ENCODE data around the gene HAUS3.
"Not testable (repeated sequence)": the region's sequence is repeated elsewhere in the genome, so short reads cannot be mapped to it uniquely, and the experiment has no call there.

Gene HAUS3

DNA sequence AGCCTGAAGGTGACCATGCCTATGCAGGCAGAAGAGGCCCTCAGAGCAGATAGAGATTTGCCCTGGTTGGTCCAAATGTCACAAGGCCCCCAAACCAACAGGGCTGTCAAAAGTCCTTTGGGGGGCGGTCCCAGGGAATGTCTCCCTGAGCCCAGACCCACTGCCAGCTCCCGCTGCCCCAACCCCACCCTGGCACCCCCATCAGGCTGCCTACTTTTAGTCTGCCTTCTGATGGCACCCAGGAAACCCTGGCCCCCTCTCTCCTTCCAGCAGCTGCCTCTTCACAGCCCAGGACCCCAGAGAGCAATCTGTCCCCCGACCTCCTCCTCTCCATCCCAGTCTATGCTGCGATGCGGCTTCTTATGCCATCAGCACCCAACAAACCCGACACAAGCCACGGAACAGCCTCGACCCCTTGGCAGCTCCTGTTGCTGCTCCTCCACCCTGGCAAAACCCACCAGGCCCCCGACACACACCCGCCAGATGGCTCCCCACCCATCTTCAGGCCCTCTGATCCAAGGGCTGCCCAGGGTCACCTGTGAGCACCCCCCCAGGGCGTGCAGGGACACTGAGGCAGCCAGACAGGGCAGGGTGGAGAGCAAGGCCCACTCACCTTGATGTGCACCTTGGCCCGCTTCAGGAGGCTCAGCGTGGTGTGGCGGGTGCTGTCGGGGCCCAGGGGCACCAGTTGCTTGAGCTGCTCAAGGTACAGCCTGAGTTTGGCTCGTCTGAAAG is 10.0 kb upstream of the HAUS3 start:
- no peak for DNase-seq (ENCODE audit: low read depth, low spot score)

DNA sequence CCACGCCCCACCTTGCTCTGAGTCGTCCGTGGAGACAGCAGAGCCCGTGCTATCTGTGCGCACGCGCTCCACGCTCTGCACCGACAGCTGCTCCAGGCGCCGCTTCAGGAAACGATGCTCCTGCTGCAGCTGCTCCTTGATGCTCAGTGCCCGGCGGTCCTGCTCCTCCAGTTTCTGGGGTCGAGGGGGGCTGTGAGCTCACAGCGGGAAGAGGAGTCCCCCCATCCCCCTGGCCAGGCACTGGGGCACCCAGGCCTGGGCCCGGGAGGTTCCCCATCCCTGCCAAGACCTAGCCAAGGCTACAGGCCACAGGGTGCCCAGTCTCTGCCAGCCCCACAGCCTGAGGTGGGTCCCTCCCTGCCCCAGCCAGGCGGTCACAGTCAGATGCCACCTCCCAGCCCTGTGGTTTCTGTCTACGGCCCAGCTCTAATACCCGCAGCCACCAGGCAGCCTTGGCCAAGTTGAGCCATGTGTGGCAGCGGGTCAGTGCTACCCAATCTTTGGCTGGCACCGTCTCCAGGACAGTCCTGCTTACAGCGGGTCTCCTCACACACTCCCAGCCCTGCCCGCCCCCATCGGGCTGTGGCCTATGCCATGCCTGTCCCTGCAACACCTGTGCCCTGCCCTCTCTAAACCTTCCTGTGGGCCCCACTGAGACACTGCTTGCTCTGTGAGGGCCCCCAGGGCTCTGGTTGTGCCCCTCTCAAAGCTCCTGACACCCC is 9.3 kb upstream of the HAUS3 start:
- no peak for DNase-seq (ENCODE audit: low read depth, low spot score)

DNA sequence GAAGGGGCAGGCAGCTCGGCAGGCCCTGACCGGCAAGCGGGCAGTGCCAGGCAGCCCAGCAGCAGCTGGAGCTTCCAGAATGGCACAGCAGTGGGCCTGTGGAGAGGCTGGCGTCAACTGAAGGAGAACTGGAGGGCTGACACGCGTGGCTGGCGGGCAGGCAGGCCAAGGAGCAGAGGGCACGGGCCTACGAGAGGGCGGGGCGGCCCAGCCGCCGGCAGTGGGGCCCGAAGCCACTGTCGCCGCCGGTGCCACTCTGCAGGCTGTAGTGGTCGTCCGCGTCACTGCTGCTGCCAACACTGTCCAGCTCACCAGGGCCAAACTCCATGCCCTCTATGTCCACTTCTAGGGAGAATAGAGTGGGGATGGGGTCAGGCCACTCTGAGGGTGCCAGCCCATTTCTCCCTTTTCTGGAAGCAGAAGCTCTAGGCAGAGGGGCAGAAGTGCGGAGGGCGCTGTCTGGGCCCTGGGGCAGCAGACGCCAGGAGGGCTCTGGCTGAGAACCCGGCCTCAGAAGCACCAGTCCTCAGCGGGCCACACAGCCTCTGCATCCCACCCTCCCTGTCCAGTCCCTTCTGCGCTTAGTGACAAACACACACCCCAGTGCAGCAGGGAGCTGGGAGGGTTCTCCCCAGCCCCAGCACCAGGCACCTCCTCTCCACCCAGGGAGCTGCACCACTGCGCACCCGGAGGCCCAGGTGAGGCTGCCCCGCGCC is 8.6 kb upstream of the HAUS3 start:
- no peak for DNase-seq (ENCODE audit: low read depth, low spot score)

DNA sequence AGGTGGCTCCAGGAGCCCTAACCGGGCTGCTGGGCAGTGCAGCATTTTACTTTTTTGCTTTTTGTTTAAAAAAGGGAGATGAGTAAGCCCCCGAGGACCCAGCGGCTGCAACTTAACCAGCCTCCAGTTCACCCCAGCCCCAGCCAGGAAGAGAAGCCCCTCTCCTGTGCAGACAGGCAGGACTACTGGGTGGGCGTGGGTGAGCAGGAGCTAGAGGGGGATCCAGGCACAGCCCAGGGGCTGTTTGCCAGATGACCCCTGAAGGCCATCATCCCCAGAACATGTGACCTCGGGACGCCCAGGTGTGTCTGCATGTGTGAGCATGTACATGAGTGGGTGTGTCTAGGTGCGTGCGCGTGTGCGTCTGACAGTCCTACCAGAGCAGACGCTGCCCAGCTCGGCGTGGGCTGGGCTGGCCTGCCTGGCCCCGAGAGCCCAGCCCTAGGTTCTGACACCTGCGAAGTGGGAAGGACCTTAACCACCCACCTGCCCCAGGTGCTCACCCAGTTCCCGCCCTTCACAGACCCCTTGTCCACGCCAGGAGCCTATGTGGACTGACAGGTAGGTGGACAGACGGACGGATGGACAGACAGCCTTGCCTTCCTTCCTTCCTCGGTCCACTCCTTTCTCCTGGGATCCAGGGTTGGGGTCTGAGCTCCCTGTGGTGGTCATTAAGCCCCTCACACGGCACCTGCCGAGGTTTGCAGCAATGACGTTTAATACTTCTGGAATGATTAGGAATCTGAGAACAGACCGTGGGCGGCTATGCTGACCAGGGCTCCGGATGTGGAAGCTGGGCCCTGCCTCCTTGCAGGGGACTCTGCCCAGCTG is 7.8 kb upstream of the HAUS3 start:
- DNase-seq (ENCODE audit: low read depth, low spot score) = no peak

DNA sequence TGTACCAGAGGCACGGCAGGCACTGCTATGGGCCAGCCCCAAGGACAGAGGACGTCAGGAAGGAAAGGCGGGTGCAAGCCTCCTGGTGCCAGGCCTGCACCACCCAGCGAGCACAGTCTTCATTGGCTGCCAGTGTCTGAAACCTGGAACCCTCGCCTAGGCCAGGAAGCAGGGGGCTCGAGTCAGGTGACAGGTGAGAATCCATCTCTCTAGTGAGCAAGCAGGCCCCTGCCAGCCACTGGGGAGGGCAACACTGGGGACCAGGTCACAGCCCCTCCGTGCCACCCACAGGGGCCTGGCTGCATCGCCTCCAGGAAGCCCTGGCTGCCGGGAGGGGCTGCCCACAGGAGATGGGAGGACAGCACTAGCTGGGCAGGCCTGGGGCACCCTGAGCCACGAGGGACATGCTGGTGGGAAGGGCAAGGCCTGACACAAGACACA is 6.9 kb upstream of the HAUS3 start:
- DNase-seq (ENCODE audit: low read depth, low spot score) = no peak

DNA sequence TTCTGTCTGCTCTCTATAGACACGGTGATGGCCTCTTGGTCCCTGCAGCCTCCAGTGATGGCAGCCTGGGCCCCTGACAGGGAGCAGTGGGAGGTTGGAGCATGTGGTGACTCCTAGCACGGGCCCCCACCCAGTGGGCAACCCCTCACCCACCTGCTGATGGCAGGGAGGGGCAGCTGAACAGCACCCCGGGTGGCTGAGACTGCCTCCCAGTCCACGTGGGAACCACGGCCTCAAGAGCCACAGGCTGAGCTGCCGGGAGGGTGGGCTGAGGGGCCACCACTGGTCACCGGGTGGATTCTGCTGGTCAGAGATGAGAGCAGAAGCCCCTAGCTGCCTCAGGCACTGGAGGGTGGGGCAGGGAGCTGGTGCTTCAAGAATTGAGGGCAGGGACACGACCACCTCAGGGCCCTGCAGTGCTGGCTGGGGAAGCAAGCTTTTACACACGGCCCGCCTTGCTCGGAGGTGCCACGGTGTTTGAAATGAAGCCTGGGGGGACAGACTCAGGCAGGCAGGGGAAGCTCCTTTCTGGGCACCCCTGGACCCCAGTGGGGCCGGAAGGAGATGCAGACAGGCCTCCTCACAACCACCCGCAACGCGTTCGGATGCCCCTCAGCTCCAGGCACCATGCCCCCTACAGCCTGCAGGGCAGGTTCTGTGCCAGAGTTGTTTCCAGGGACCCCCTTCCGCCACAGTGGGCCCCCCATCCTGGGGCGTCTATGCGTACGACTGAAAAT is 6.3 kb upstream of the HAUS3 start:
- no peak for DNase-seq (ENCODE audit: low read depth, low spot score)

DNA sequence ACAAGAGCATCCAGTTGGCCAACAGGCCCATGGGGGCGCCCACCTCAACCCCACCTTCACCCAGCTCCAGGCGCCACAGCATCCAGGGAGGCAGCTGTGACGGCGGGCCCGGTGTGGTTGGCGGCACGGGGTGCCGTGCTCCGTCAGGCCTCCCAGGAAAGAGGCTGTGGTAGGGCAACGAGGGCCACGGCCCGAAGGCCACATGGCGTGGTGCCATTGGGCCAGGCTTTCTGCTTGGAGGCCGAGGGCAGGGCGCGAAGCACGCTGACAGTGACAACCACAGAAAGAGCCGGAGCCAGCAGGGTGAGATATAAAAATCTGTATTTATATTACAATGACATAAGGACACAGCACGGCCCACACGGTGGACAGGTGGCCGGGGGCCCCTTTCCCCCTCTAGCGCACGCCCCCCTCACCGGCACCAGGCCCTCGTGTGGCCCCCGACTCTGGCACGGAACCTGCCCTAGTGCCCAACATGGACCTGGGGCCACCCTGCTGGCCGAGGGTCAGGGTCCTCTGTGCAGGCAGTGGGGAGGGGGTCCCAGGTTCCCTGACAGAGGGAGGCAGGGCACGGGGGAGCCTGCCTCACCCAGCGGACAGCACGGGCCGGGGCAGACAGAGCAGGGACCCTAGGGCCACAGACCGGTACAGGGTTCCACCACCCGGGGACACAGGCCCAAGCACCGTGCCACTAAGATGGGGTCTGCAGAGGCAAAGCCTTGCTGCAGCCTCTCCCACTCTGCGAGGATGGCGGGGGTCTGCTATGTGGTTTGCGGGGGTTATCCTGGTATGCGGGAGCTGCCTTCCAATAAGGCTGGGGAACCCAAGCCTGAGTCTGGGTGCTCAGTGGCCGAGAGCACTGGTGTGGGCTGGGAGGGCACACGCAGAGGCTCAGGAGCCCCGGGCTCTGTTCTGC is 5.5 kb upstream of the HAUS3 start:
- DNase-seq (ENCODE audit: low read depth, low spot score) = no peak

DNA sequence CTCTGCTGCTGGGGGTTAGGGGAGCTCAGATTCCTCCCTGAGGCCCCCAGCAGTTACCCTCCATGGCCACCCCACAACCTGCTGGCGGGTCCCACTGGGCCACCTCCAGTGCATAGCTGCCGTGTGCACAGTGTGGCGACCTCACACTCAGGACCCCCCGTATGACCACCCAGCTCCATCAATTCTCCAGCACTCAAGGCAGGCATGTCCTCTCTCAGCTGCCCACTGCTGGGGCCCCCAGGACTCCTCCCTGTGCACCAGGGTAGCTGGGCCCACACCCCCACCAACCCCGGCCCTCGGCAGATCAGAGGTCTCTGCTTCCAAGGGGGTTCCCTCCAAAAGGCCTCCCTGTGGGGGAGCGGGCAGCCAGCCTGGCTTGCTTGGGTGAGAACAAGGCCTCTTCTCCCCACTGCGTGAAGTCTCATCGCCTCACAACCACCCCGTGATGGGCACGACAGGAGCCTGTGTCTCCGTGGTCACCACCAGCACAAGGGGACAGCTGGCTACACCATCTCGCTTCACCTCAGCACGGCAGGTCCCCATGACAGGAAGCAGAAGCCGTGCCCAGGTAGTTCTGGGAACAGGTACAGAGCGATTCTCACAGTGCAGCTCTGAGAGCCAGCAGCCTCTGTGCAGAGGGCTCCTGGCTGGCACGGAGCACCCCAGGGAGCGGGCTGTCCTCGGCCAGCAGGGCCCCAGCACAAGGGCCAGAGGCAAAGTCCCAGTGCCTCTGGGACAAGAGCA is 4.6 kb upstream of the HAUS3 start:
- no peak for DNase-seq (ENCODE audit: low read depth, low spot score)

DNA sequence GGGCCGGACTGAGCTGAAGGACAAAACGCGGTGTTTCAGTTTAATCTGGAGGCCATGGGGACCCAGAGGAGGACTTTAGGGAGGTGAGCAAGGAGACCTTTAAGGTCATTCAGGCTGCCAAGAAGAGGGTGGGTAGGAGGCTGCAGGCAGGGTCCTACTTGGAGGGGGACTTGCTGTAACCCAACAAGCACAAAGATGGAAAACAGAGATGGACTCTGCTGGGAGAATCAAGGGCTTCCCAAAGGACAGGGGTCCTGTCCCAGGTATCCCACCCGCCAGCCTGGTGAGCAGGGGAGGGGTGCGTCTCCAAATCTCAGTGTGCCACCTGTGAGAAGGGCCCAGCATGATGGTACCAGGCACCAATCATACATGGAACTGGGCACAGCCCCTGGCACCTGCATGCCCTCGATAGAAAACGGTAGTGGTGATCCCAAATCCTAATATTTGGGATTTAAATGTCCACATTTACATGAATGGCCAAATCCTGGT is 3.9 kb upstream of the HAUS3 start:
- DNase-seq (ENCODE audit: low read depth, low spot score) = no peak

DNA sequence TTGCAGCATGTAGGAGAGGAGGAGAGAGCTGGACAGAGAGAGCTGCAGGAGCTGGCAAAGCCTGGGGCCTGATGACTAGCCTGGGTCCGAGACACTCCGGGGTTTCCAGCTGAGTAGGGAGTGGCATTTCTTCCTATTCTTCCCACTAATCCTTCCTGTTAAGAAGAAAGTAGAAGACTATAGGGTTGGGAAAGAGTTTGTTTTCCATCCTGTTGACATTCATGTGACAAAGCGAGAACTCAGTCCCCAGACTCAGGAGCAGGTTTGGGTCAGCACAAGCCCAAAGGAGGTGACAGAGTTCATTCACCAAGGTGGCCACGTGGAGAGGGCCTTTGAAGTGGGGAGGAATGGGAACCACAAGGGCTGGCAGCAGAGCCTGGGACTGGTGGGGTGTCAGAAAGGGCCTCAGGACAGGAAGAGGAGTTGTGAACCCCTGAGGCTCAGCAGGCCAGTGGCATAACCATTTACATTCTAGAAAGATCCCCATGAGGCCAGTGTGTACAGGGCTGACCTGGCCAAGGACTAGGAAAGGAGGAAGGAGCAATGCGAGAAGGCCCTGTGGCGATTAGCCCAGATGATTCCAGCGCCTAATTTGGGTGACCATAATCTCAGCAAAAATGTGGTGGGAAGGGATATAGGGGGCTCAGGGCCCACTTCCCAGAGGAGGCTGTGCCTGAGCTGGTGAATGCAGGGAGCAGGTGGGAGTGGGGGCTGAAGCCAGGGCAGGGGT is 3.3 kb upstream of the HAUS3 start:
- no peak for DNase-seq (ENCODE audit: low read depth, low spot score)

DNA sequence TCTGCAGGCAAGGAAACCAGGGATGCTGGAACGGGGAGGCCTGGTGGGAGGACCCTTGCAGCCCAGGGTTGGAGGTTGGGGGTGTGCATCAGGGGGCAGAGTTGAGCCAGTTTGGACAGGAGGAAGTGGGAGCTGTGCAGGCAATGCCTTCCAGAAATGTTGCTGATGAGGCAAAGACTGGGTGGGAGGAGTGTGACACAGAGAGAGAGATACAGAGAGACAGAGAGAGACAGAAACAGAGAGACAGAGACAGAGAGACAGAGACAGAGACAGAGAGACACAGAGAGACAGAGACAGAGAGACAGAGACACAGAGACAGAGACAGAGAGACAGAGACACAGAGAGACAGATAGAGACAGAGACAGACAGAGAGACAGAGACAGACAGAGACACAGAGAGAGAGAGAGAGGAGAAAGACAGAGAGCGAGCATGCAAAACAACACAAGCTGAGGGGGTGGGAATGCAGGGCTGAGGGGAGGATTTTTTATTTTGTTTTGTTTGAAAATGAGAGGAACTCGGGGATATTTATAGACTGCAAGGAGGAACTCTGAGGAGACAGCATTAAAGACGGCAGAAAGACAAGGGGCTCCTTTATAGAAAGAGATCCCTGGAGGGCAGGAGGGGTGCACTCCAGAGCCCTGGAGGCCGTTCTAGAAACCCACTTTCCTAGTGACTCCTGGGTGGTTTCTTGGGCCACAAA is 1.9 kb upstream of the HAUS3 start:
- no peak for DNase-seq (ENCODE audit: low read depth, low spot score)

DNA sequence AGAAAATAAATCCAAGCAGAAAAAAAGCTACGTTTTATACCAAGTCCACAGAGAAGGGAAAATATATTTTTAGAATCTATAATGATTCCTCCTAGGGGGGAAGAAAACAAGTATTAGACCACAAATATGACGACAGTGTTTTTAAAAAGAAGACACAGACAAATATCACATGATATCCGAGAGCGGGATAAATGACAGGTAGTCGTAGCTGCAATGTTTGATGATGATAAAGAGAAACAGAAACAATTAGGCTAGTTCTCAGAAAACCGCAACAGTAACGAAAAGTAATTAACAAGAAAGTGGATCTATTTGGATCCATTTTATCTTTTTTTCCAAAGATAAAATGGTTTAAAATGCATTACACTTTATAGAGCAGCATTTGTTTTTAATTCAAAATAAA is 918 bp downstream of the HAUS3 start:
- no peak for DNase-seq (ENCODE audit: low read depth, low spot score)

DNA sequence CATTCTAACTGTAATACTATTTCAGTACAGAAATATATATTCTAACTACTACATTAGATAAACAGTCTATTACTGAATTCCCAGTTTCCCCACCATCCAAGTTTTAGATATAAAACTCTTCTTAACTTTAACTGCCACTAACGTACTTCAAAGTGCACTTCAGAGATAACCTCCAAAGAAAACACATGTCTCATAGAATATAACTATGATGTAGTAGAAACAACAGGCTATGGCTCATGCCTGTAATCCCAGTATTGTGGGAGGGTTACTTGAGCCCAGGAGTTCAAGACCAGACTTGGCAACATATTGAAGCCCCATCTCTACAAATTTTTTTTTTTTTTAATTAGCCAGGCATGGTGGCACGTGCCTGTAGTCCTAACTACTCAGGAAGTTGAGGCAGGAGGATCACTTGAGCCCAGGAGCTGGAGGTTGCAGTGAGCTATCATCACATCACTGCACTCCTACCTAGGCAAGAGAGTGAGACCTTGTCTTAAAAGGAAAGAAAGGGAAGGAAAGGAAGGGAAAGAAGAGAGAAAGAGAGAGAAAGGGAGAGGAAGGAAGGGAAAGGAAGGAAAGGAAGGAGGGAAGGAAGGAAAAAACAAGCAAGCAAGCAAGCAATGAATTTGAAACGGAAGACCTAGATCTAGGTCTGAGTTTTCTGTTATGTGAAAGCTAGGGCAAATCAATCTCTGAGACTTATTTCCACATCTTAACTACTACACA is 4.8 kb downstream of the HAUS3 start:
- no peak for DNase-seq (ENCODE audit: low read depth, low spot score)

DNA sequence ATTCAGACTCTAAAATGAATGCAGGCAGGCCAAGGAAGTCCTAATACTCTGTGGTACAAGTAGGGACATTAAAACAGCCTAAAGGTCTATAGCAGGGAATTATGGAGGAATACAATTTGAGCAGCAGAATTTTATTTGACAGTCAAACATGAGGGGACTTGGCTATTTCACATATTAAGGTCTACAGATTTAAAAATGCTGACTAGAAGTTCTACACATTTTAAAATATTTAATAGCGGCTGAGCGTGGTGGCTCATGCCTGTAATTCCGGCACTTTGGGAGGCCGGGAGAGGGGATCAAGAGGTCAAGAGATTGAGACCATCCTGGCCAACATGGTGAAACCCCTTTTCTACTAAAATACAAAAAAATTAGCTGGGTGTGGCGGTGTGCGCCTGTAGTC is 10.8 kb downstream of the HAUS3 start:
- DNase-seq (ENCODE audit: low read depth, low spot score) = no peak

DNA sequence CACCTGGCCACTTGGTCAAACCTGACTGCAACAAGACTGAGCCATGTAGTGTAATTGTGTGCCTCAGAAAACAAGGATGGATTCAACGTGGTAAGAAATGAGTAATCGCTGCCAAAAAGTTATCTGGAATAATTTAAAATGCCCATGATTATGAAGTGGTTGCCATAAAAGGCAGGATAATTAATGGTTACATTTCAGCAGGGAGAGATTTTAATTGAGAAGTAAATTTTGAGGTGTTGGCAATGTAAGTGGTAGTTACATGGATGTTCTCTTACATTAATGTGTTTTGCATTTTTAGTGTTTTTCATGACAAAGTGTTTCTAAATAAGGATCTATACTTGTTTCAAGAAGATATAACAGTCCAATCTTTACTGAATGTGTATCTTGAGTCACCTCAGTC is 15.7 kb downstream of the HAUS3 start:
- DNase-seq (ENCODE audit: low read depth, low spot score) = no peak

DNA sequence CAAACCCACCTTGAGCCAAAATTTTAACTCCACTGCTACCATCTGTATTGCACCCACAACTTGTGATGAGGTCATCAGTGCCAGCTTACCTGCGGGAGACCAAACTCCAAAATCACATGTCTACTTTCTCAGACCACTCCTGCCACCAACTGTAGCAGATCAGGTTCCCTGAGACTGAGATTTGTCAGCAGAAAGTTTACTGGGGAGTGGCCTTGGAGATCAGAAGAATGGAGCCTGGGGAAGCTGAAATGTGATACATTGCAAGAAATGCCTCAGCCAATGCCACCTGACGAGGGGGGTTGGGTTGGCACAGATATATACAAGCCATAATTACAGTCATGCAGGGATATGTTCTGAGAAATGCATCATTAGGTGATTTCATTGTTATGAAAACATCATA is 19.1 kb downstream of the HAUS3 start:
- DNase-seq (ENCODE audit: low read depth, low spot score) = no peak

DNA sequence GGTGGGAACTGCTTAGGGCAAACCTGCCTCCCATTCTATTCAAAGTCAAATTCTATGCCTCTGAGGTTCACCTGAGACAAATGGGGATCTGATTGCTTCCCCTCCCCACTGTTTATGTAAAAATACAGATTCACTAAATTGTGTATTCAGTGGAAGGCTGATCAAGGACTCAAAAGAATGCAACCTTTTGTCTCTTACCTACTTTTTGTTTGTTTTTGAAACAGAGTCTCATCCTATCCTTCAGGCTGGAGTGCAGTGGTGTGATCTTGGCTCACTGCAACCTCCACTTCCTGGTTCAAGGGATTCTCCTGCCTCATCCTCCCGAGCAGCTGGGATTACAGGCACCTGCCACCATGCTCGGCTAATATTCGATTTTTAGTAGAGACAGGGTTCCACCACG is 20.5 kb downstream of the HAUS3 start:
- DNase-seq (ENCODE audit: low read depth, low spot score) = not testable (repeated sequence)

Measured in iPS DF 19.7 (cell line).